GM12865 (cell line): ENCODE measurements around the gene COX4I2.
"Not testable (repeated sequence)": the region's sequence is repeated elsewhere in the genome, so short reads cannot be mapped to it uniquely, and the experiment has no call there.

ENCODE experiments used
- DNase-seq: peaks from one replicate; pipeline ENCODE4 v3.0.0; 2010; ENCODE audit warnings: low read depth
- H3K4me3 ChIP-seq: 2 replicates; pipeline ENCODE4 v1.5.1; 2011; ENCODE audit warnings: mild to moderate bottlenecking, low read depth, low read length, control low read depth
- CTCF ChIP-seq: IDR thresholded peaks from 2 replicates; pipeline ENCODE4 v1.5.1; 2011; ENCODE audit warnings: low read length, control low read depth, low read depth, inconsistent platforms; ENCODE audit not compliant: insufficient read depth; ENCODE audit errors: missing control alignments

COX4I2 gene

GRCh38 chr20:31666258-31667042 is 28.7 kb downstream of the COX4I2 start:
- no peak overlapping the region for H3K4me3 ChIP-seq
- no peak for TF ChIP-seq CTCF
- no peak for DNase-seq

- no peak overlapping the region for H3K4me3 ChIP-seq
- TF ChIP-seq CTCF, result no peak
- DNase-seq, result no peak
Observed at GRCh38 chr20:31667315-31668285, 29.9 kb downstream of the COX4I2 start.

- not testable (repeated sequence) for H3K4me3 ChIP-seq, DNase-seq
Observed at GRCh38 chr20:31668944-31669343, 31.2 kb downstream of the COX4I2 start.

- no peak for TF ChIP-seq CTCF
- DNase-seq, result no peak
- no peak overlapping the region for H3K4me3 ChIP-seq
Observed at GRCh38 chr20:31669876-31670275, 32.2 kb downstream of the COX4I2 start.

- no peak for TF ChIP-seq CTCF
- DNase-seq, result no peak
- no peak overlapping the region for H3K4me3 ChIP-seq
Observed at GRCh38 chr20:31670371-31671228, 32.9 kb downstream of the COX4I2 start.

GRCh38 chr20:31671324-31671723 is 33.6 kb downstream of the COX4I2 start:
- DNase-seq, result no peak
- TF ChIP-seq CTCF, result no peak
- H3K4me3 ChIP-seq, result no peak overlapping the region
